ENCODE data around the gene CEP128.

GRCh38 chr14:80771201-80771600, 170.3 kb downstream of the CEP128 start:
- TF ChIP-seq CTCF (IDR thresholded peaks at IDR 0.05; ENCODE audit: low read depth, low read length) (no peak), EZH2phosphoT487 (IDR thresholded peaks at IDR 0.05; ENCODE audit: low read depth) (no peak)
